G401 (cell line): ENCODE data around the gene BEX3. TPM values are rescaled to one million over a fixed set of nuclear protein-coding genes. Genes with fewer than 3 reads are reported as not detected.
A peak's percentile ranks its signal among the peaks of the same experiment; 100 is the strongest.
"Not testable (repeated sequence)": the region's sequence is repeated elsewhere in the genome, so short reads cannot be mapped to it uniquely, and the experiment has no call there.

Experiments used
- DNase-seq: peaks from one replicate; pipeline ENCODE4 v3.0.0-alpha.2; 2015; ENCODE audit warnings: low spot score
- in situ Hi-C: cut with HindIII; loops from 2 replicates; pipeline ENCODE4 v1.10.0; 2016; ENCODE audit warnings: low sequenced_read_pairs, mixed read lengths
- total RNA-seq: library from RNA; depleted of rRNA; stranded (reverse); fragments of >200 nt; shearing (Covaris generic); gene quantifications from 2 replicates; pipeline ENCODE4 v1.2.3, GENCODE V29; 2014; rRNA removed

Gene BEX3
- total RNA-seq: 464 and 525 TPM in 2 replicates

- in situ Hi-C loops: no loop called here
- peak; percentile 78 for DNase-seq
These were observed at the start of gene BEX3 for GRCh38 chrX:103376118-103376978. TSS of gene BEX3 (plus strand) at chrX:103376538. CDS start at chrX:103377522, 984 bp downstream.

GRCh38 chrX:103329991-103330390, 46.3 kb upstream of the BEX3 start, which contains the start of gene TCEAL7:
TSS of gene TCEAL7 (plus strand) at chrX:103330239. CDS start at chrX:103331404, 1,165 bp downstream.
- peak; percentile 92 for DNase-seq
- in situ Hi-C loops: no loop called here

GRCh38 chrX:103330681-103331288, 45.6 kb upstream of the BEX3 start:
- in situ Hi-C loops: no loop called here
- peak; percentile 63 for DNase-seq

- in situ Hi-C loops: no loop called here
- no peak for DNase-seq
These were observed 37.7 kb upstream of the BEX3 start for GRCh38 chrX:103338663-103339062.

- peak; percentile 56 for DNase-seq
- in situ Hi-C loops: no loop called here
These were observed 33.2 kb upstream of the BEX3 start for GRCh38 chrX:103343105-103343504.

GRCh38 chrX:103344606-103345005, 31.7 kb upstream of the BEX3 start:
- DNase-seq: no peak
- in situ Hi-C loops: no loop called here

- in situ Hi-C loops: no loop called here
- no peak for DNase-seq
These were observed 28.5 kb upstream of the BEX3 start for GRCh38 chrX:103347682-103348397.

- DNase-seq: peak; percentile 82
- in situ Hi-C loops: no loop called here
These were observed 20.1 kb upstream of the BEX3 start, which contains the start of gene TCEAL9 for GRCh38 chrX:103356130-103356798. TSS of gene TCEAL9 (plus strand) at chrX:103356506. CDS start at chrX:103357685, 1,179 bp downstream.

GRCh38 chrX:103356858-103357257, 19.5 kb upstream of the BEX3 start:
- in situ Hi-C loops: no loop called here
- peak; percentile 53 for DNase-seq

GRCh38 chrX:103357871-103358270, 18.5 kb upstream of the BEX3 start:
- DNase-seq: no peak
- in situ Hi-C loops: no loop called here

- DNase-seq, in situ Hi-C loops: not testable (repeated sequence)
These were observed 16.7 kb upstream of the BEX3 start for GRCh38 chrX:103359605-103360004.

GRCh38 chrX:103360092-103360491, 16.2 kb upstream of the BEX3 start:
- in situ Hi-C loops: no loop called here
- no peak for DNase-seq

- peak; percentile 20 for DNase-seq
- in situ Hi-C loops: no loop called here
These were observed 15.4 kb upstream of the BEX3 start for GRCh38 chrX:103360916-103361315.

- in situ Hi-C loops: no loop called here
- DNase-seq: no peak
These were observed 14.5 kb upstream of the BEX3 start for GRCh38 chrX:103361798-103362197.

GRCh38 chrX:103362474-103362873, 13.9 kb upstream of the BEX3 start:
- in situ Hi-C loops: no loop called here
- no peak for DNase-seq

GRCh38 chrX:103363046-103363445, 13.3 kb upstream of the BEX3 start:
- DNase-seq: no peak
- in situ Hi-C loops: no loop called here

- no peak for DNase-seq
- in situ Hi-C loops: no loop called here
These were observed 8.8 kb upstream of the BEX3 start for GRCh38 chrX:103367502-103367901.

- in situ Hi-C loops: no loop called here
- no peak for DNase-seq
These were observed 6.9 kb upstream of the BEX3 start for GRCh38 chrX:103369479-103369878.

GRCh38 chrX:103372886-103373285, 3.5 kb upstream of the BEX3 start:
- DNase-seq: no peak
- in situ Hi-C loops: no loop called here
